HG03280 (cell line): Measurements from ENCODE around the gene NSMCE1.
"Not testable (repeated sequence)": the region's sequence is repeated elsewhere in the genome, so short reads cannot be mapped to it uniquely, and the experiment has no call there.

Source experiments
- ATAC-seq: cut with Tn5 transposase; IDR thresholded peaks from one replicate; pipeline ENCODE4 v1.9.1; 2021; ENCODE audit warnings: mild to moderate bottlenecking, moderate library complexity; ENCODE audit not compliant: unreplicated experiment

Gene NSMCE1

GRCh38 chr16:27272697-27273096 is 4.1 kb upstream of the NSMCE1 start:
- not testable (repeated sequence) for ATAC-seq

GRCh38 chr16:27272076-27272475 is 3.5 kb upstream of the NSMCE1 start:
- no peak for ATAC-seq

- ATAC-seq = no peak
Observed at GRCh38 chr16:27270349-27270748, 1.8 kb upstream of the NSMCE1 start.

GRCh38 chr16:27269300-27270150 is 953 bp upstream of the NSMCE1 start:
- ATAC-seq = no peak

- ATAC-seq = no peak
Observed at GRCh38 chr16:27267037-27267677, 1.4 kb downstream of the NSMCE1 start.

DNA sequence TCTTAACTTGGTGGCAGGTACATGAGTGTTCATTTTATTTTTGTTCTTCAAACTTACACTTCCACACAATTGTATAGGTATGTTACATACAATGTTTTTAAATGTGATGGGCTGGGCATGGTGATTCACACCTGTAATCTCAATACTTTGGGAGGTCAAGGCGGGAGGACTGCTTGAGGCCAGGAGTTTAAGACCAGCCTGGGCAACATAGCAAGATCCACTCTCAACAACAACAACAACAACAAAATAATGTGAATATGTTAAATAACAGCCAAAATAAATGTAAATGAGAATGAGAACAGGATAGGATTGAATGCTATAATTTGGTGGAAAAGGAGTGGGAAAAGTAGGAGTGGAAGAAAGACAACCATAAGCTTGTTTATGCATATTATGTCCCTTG is 2.6 kb downstream of the NSMCE1 start:
- ATAC-seq = no peak

DNA sequence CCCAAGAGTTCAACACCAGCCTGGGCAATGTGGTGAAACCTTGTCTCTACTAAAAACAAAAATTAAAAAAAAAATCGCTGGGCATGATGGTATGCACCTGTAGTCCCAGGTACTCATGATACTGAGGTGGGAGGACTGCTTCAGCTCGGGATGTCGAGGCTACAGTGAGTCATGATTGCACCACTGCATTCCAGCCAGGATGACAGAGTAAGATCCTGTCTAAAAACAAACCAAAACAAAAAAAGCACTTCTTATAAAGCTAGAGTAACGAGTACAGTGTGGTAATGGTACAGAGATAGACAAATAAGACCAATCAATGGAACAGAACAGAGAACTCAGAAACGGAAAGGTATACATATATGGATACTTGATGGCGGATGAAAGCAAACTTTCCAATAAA is 4.4 kb downstream of the NSMCE1 start:
- no peak for ATAC-seq

- ATAC-seq = not testable (repeated sequence)
Observed at GRCh38 chr16:27262904-27263423, 5.6 kb downstream of the NSMCE1 start.

GRCh38 chr16:27259710-27260109 is 8.9 kb downstream of the NSMCE1 start:
- ATAC-seq = no peak

GRCh38 chr16:27258241-27258734 is 10.3 kb downstream of the NSMCE1 start:
- ATAC-seq = no peak

GRCh38 chr16:27257271-27257670 is 11.3 kb downstream of the NSMCE1 start:
- ATAC-seq = no peak

DNA sequence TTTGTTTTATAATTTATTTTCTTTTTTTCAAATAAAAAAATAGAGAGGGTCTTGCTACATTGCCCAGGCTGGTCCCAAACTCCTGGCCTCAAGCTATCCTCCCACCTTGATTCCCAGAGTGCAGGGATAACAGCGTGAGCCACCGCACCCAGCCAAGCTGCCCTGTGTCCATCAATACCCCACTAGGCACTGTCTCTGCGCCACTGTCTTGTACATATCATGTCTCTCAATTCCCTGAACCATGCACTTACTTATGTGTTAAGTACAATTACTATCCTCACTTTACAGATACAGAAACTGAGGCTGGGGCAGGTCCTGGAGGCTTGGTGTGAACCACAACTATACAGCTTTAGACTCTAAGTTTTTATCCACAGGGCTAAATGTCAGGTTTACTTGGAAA is 11.7 kb downstream of the NSMCE1 start:
- ATAC-seq = no peak

- ATAC-seq = peak; percentile 51
Observed at GRCh38 chr16:27254262-27254811, 14.2 kb downstream of the NSMCE1 start.

DNA sequence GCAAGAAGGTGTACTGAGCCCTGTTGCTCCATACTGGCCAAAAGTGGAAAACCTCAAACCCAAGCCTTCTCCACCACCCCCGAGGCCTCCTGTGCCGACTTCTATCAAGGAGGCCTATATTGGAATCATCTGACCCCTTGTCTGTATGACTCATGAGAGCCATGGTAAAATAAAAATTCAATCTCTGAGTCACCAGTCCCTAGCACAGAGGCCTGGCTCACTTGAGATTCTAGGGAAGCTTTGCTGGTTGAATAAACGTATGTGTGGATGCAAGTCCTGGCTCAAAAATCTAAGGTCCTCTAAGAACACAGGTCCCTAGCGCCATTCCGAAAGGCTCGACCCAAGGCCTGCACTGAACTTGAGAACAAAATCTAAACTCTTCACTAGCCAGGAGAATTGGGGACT is 15.0 kb downstream of the NSMCE1 start:
- no peak for ATAC-seq

DNA sequence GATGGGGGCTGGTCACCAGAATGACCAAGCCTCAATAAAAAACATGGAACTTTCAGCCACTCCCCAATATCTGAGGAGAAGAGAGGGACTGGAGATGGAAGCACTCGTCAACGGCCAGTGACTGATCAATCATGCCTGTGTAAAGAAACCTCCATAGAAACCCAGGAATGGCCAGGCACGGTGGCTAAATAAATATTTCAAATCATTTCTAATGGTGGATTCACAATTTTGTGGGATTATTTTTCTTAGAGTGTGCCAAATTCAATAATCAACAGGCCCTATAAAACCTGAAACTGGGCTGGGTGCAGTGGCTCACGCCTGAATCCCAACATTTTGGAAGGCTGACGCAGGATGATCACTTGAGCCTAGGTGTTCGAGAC is 16.4 kb downstream of the NSMCE1 start:
- ATAC-seq = no peak

DNA sequence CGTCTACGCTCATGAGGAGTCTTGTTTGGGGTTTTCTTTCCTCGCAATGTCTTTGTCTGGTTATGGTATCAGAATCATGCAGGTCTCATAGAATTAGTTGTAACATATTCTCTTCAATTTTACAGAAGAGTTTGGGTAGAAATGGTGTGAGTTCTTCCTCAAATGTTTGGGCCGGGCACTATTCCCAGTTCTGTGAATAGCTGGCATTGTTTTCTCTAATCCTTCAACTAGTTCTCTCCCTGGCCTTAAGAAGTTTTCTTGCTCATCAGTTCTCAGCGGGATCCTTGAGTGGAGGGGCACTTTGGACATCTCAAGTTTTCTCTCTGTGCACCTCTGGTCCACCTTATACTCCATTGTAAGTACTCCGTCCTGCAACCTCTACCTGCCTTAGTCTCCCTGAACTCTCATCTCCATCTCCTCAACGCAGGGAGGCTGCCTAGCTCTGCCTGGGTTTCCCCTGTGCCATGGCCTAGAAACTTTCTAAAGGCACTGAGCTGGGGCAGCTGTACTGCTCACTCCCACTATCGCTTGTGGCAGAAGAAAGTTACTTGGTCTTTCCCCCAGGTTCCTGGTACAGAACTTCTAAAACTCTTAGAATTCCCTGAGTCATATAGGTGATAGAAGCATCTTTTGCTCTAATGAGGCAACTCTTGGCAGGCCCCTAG is 16.9 kb downstream of the NSMCE1 start:
- no peak for ATAC-seq

DNA sequence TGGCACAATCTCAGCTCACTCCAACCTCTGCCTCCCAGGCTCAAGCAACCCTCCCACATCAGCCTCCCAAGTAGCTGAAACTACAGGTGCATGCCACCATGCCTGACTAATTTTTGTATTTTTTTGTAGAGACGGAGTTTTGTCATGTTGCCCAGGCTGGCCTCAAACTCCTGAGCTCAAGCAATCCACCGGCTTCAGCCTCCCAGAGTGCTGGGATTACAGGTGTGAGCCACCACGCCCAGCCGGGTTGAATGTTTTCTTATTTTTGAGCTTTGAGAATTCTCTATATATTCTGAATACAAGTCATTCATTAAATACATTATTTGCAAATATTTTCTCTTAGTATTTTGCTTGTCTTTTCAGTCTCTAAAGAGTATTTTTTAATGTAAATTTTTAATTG is 19.7 kb downstream of the NSMCE1 start:
- not testable (repeated sequence) for ATAC-seq

GRCh38 chr16:27248036-27248435 is 20.5 kb downstream of the NSMCE1 start:
- no peak for ATAC-seq

GRCh38 chr16:27247076-27247475 is 21.5 kb downstream of the NSMCE1 start:
- ATAC-seq = not testable (repeated sequence)

DNA sequence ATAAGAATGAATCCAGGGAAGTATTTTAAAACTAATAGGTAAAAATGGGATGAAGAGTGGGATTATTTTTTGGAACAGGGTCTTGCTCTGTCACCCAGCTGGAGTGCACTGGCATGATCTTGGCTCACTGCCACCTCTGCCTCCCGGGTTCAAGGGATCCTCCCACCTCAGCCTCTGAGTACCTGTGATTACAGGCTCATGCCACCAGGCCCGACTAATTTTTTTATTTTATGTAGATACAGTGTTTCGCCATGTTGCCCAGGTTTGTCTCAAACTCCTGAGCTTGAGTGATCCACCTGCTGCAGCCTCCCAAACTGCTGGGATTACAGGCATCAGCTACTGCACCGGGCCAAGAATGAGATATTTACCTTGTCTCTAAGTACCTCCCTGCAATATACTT is 22.1 kb downstream of the NSMCE1 start:
- no peak for ATAC-seq
